Astrocyte (in vitro differentiated cells and primary cell): ENCODE data around the gene ERBB2. TPM values are rescaled to one million over a fixed set of nuclear protein-coding genes. Genes with fewer than 3 reads are reported as not detected.

Experiments used
- DNase-seq: peaks from one replicate; pipeline ENCODE4 v3.0.0-alpha.2; 2010; ENCODE audit warnings: low read depth
- FAIRE-seq: peaks from 2 replicates; lab custom pipeline; 2011; peaks lifted over from hg19 to GRCh38; lab: Jason Lieb, UNC
- H2AFZ ChIP-seq: 2 replicates; pipeline ENCODE4 v1.6.0; 2012; ENCODE audit warnings: low read depth, low read length, inconsistent platforms
- H3K27ac ChIP-seq: 2 replicates; pipeline ENCODE4 v1.5.1; 2011; ENCODE audit warnings: low read depth, low read length, inconsistent platforms
- H3K27me3 ChIP-seq: 2 replicates; pipeline ENCODE4 v1.6.0; 2011; ENCODE audit warnings: low read length, inconsistent platforms; ENCODE audit not compliant: insufficient read depth
- H3K36me3 ChIP-seq: 2 replicates; pipeline ENCODE4 v1.5.1; 2011; ENCODE audit warnings: low read length, inconsistent platforms; ENCODE audit not compliant: insufficient read depth
- H3K4me1 ChIP-seq: 2 replicates; pipeline ENCODE4 v1.5.1; 2011; ENCODE audit warnings: low read length, inconsistent platforms; ENCODE audit not compliant: insufficient read depth
- H3K4me2 ChIP-seq: 2 replicates; pipeline ENCODE4 v1.6.0; 2012; ENCODE audit warnings: low read length, inconsistent platforms
- H3K4me3 ChIP-seq: 2 replicates; pipeline ENCODE4 v1.5.1; 2011; ENCODE audit warnings: low read depth, mild to moderate bottlenecking, low read length, inconsistent platforms; ENCODE audit not compliant: insufficient read depth
- H3K79me2 ChIP-seq: 2 replicates; pipeline ENCODE4 v1.6.0; 2012; ENCODE audit warnings: mild to moderate bottlenecking, low read length, inconsistent platforms; ENCODE audit not compliant: insufficient read depth
- H3K9ac ChIP-seq: 2 replicates; pipeline ENCODE4 v1.6.0; 2012; ENCODE audit warnings: mild to moderate bottlenecking, low read length, inconsistent platforms
- H3K9me3 ChIP-seq: 2 replicates; pipeline ENCODE4 v1.5.1; 2012; ENCODE audit warnings: low read depth, mild to moderate bottlenecking, low read length, inconsistent platforms; ENCODE audit not compliant: insufficient read depth
- H4K20me1 ChIP-seq: 2 replicates; pipeline ENCODE4 v1.6.0; 2012; ENCODE audit warnings: low read length, inconsistent platforms; ENCODE audit not compliant: insufficient read depth
- H3K27ac Mint-ChIP-seq: one replicate; pipeline ENCODE4 v1.8.0; 2021; ENCODE audit warnings: mild to moderate bottlenecking, mixed read lengths; ENCODE audit not compliant: unreplicated experiment
- H3K27me3 Mint-ChIP-seq: one replicate; pipeline ENCODE4 v1.8.0; 2021; ENCODE audit warnings: low read depth, mixed read lengths; ENCODE audit not compliant: unreplicated experiment
- H3K36me3 Mint-ChIP-seq: one replicate; pipeline ENCODE4 v1.8.0; 2021; ENCODE audit warnings: low read depth, mixed read lengths; ENCODE audit not compliant: unreplicated experiment
- H3K4me1 Mint-ChIP-seq: one replicate; pipeline ENCODE4 v1.8.0; 2021; ENCODE audit warnings: low read depth, mixed read lengths; ENCODE audit not compliant: unreplicated experiment
- H3K4me3 Mint-ChIP-seq: one replicate; pipeline ENCODE4 v1.8.0; 2021; ENCODE audit warnings: mild to moderate bottlenecking, moderate library complexity, mixed read lengths; ENCODE audit not compliant: unreplicated experiment
- H3K9me3 Mint-ChIP-seq: one replicate; pipeline ENCODE4 v1.8.0; 2021; ENCODE audit warnings: mild to moderate bottlenecking, mixed read lengths; ENCODE audit not compliant: unreplicated experiment
- CTCF ChIP-seq: IDR thresholded peaks from 2 replicates; pipeline ENCODE4 v1.5.1; 2011; ENCODE audit warnings: low read depth, mild to moderate bottlenecking, inconsistent platforms, low read length, moderate library complexity; ENCODE audit not compliant: insufficient read depth
- EZH2 ChIP-seq: IDR thresholded peaks from 2 replicates; pipeline ENCODE4 v1.6.1; 2012; ENCODE audit warnings: mild to moderate bottlenecking, low read length, inconsistent platforms; ENCODE audit not compliant: insufficient read depth
- total RNA-seq: library from RNA; stranded (reverse); gene quantifications from 2 replicates; pipeline ENCODE4 v1.2.1, GENCODE V29; 2021

Gene ERBB2
- total RNA-seq, 1 donor from 2014 or later, result 64.0 TPM

GRCh38 chr17:39677542-39678339 is 22.1 kb upstream of the ERBB2 start:
- peaks cover 3% of the 10 kb centered on the region for H3K4me1 Mint-ChIP-seq
- Histone ChIP-seq H3K36me3 (no peaks in the 10 kb centered on the region), H3K4me3 (no peak overlapping the region), H3K9me3 (no peaks in the 10 kb centered on the region), H3K79me2 (no peaks in the 10 kb centered on the region), H3K9ac (no peak overlapping the region), H2AFZ (no peak overlapping the region), H3K4me1 (no peaks in the 10 kb centered on the region), H3K4me2 (no peak overlapping the region), H3K27me3 (no peaks in the 10 kb centered on the region), H3K27ac (no peak overlapping the region), H4K20me1 (no peaks in the 10 kb centered on the region)
- no peak for TF ChIP-seq CTCF
- DNase-seq, result no peak
- no peak overlapping the region for H3K27ac Mint-ChIP-seq
- H3K27me3 Mint-ChIP-seq, result peaks cover 26% of the 10 kb centered on the region
- H3K36me3 Mint-ChIP-seq, result peaks cover 10% of the 10 kb centered on the region
- H3K4me3 Mint-ChIP-seq, result no peak overlapping the region
- no peak for FAIRE-seq
- H3K9me3 Mint-ChIP-seq, result no peaks in the 10 kb centered on the region

- no peak for DNase-seq
- H3K9me3 ChIP-seq, result no peaks in the 10 kb centered on the region
- H3K4me3 ChIP-seq, result no peak overlapping the region
- H3K4me3 Mint-ChIP-seq, result no peak overlapping the region
- H2AFZ ChIP-seq, result no peak overlapping the region
- peaks cover 21% of the 10 kb centered on the region for H3K27me3 Mint-ChIP-seq
- no peaks in the 10 kb centered on the region for H3K27me3 ChIP-seq
- no peak for TF ChIP-seq EZH2
- TF ChIP-seq CTCF, result no peak
- H3K4me1 ChIP-seq, result no peaks in the 10 kb centered on the region
- H3K9me3 Mint-ChIP-seq, result no peaks in the 10 kb centered on the region
- H3K36me3 Mint-ChIP-seq, result peaks cover 10% of the 10 kb centered on the region
- no peaks in the 10 kb centered on the region for H3K36me3 ChIP-seq
- H3K27ac ChIP-seq, result no peak overlapping the region
- no peaks in the 10 kb centered on the region for H3K79me2 ChIP-seq
- no peak overlapping the region for H3K4me2 ChIP-seq
- no peak for FAIRE-seq
- H4K20me1 ChIP-seq, result no peaks in the 10 kb centered on the region
- H3K4me1 Mint-ChIP-seq, result peaks cover 3% of the 10 kb centered on the region
- H3K27ac Mint-ChIP-seq, result no peak overlapping the region
- no peak overlapping the region for H3K9ac ChIP-seq
These were observed 21.3 kb upstream of the ERBB2 start for GRCh38 chr17:39678340-39679116.
